ENCODE data around the gene SPATC1L.

SPATC1L gene

GRCh38 chr21:46127239-46128105 lies 56.8 kb downstream of the SPATC1L start:
- no peak overlapping the region for H3K9ac ChIP-seq (ENCODE audit: low read depth, low read length)
- H3K4me1 ChIP-seq (ENCODE audit: insufficient read depth, low read length): no peaks in the 10 kb centered on the region
- no peaks in the 10 kb centered on the region; the same call in 1 of the 2 replicates for H3K36me3 ChIP-seq (ENCODE audit: insufficient read depth, low read length)
- H3K9me3 ChIP-seq (ENCODE audit: control insufficient read depth, insufficient read depth, low read length): no peaks in the 10 kb centered on the region

GRCh38 chr21:46126309-46127238 lies 57.7 kb downstream of the SPATC1L start:
- H3K9me3 ChIP-seq (ENCODE audit: control insufficient read depth, insufficient read depth, low read length): no peaks in the 10 kb centered on the region
- H3K4me1 ChIP-seq (ENCODE audit: insufficient read depth, low read length): no peaks in the 10 kb centered on the region
- no peaks in the 10 kb centered on the region; the same call in 1 of the 2 replicates for H3K36me3 ChIP-seq (ENCODE audit: insufficient read depth, low read length)
- H3K9ac ChIP-seq (ENCODE audit: low read depth, low read length): no peak overlapping the region

- Histone ChIP-seq H3K9me3 (ENCODE audit: control insufficient read depth, insufficient read depth, low read length) (no peaks in the 10 kb centered on the region), H3K36me3 (ENCODE audit: insufficient read depth, low read length) (no peaks in the 10 kb centered on the region; the same call in 1 of the 2 replicates), H3K9ac (ENCODE audit: low read depth, low read length) (no peak overlapping the region), H3K4me1 (ENCODE audit: insufficient read depth, low read length) (no peaks in the 10 kb centered on the region)
Measured at GRCh38 chr21:46125846-46126301, 58.4 kb downstream of the SPATC1L start.

- no peaks in the 10 kb centered on the region for H3K4me1 ChIP-seq (ENCODE audit: insufficient read depth, low read length)
- H3K9ac ChIP-seq (ENCODE audit: low read depth, low read length): no peak overlapping the region
- H3K36me3 ChIP-seq (ENCODE audit: insufficient read depth, low read length): no peaks in the 10 kb centered on the region; the same call in 1 of the 2 replicates
Measured at GRCh38 chr21:46124926-46125845, 59.1 kb downstream of the SPATC1L start.

GRCh38 chr21:46124083-46124925 lies 60.0 kb downstream of the SPATC1L start:
- no peak overlapping the region for H3K9ac ChIP-seq (ENCODE audit: low read depth, low read length)
- H3K4me1 ChIP-seq (ENCODE audit: insufficient read depth, low read length): no peaks in the 10 kb centered on the region
- H3K36me3 ChIP-seq (ENCODE audit: insufficient read depth, low read length): no peaks in the 10 kb centered on the region; the same call in 1 of the 2 replicates
- no peaks in the 10 kb centered on the region for H3K9me3 ChIP-seq (ENCODE audit: control insufficient read depth, insufficient read depth, low read length)

More at GRCh38 chr21:46124926-46125845, 59.1 kb downstream of the SPATC1L start:
- H3K9me3 ChIP-seq (ENCODE audit: control insufficient read depth, insufficient read depth, low read length): no peaks in the 10 kb centered on the region

- no peaks in the 10 kb centered on the region for H3K9me3 ChIP-seq (ENCODE audit: control insufficient read depth, insufficient read depth, low read length)
- no peak overlapping the region for H3K9ac ChIP-seq (ENCODE audit: low read depth, low read length)
- H3K4me1 ChIP-seq (ENCODE audit: insufficient read depth, low read length): no peaks in the 10 kb centered on the region
- no peaks in the 10 kb centered on the region; the same call in 1 of the 2 replicates for H3K36me3 ChIP-seq (ENCODE audit: insufficient read depth, low read length)
Measured at GRCh38 chr21:46122758-46123683, 61.2 kb downstream of the SPATC1L start.

GRCh38 chr21:46122237-46122671 lies 62.0 kb downstream of the SPATC1L start:
- no peaks in the 10 kb centered on the region for H3K4me1 ChIP-seq (ENCODE audit: insufficient read depth, low read length)
- no peak overlapping the region for H3K9ac ChIP-seq (ENCODE audit: low read depth, low read length)
- H3K9me3 ChIP-seq (ENCODE audit: control insufficient read depth, insufficient read depth, low read length): no peaks in the 10 kb centered on the region
- H3K36me3 ChIP-seq (ENCODE audit: insufficient read depth, low read length): no peaks in the 10 kb centered on the region; the same call in 1 of the 2 replicates

GRCh38 chr21:46121286-46122221 lies 62.7 kb downstream of the SPATC1L start:
- Histone ChIP-seq H3K9me3 (ENCODE audit: control insufficient read depth, insufficient read depth, low read length) (no peaks in the 10 kb centered on the region), H3K9ac (ENCODE audit: low read depth, low read length) (no peak overlapping the region), H3K4me1 (ENCODE audit: insufficient read depth, low read length) (no peaks in the 10 kb centered on the region), H3K36me3 (ENCODE audit: insufficient read depth, low read length) (no peaks in the 10 kb centered on the region)

- Histone ChIP-seq H3K36me3 (ENCODE audit: insufficient read depth, low read length) (no peaks in the 10 kb centered on the region), H3K4me1 (ENCODE audit: insufficient read depth, low read length) (no peaks in the 10 kb centered on the region), H3K9me3 (ENCODE audit: control insufficient read depth, insufficient read depth, low read length) (no peaks in the 10 kb centered on the region), H3K9ac (ENCODE audit: low read depth, low read length) (no peak overlapping the region)
Measured at GRCh38 chr21:46120301-46121285, 63.7 kb downstream of the SPATC1L start.

- H3K9ac ChIP-seq (ENCODE audit: low read depth, low read length): no peak overlapping the region
- no peaks in the 10 kb centered on the region; the same call in 1 of the 2 replicates for H3K9me3 ChIP-seq (ENCODE audit: control insufficient read depth, insufficient read depth, low read length)
- H3K4me1 ChIP-seq (ENCODE audit: insufficient read depth, low read length): no peaks in the 10 kb centered on the region
- peaks cover 6% of the 10 kb centered on the region; the same call in 1 of the 2 replicates for H3K36me3 ChIP-seq (ENCODE audit: insufficient read depth, low read length)
Measured at GRCh38 chr21:46119637-46120271, 64.5 kb downstream of the SPATC1L start.

All from ES-I3 (cell line).